Common myeloid progenitor, CD34-positive (primary cell): ENCODE results near the gene CACNB4.

Experiments used
- CTCF ChIA-PET: fragments of 350-600 bp; sonication (Branson Sonifier 250); formaldehyde crosslinking; loops from one replicate; lab custom pipeline; 2021; ENCODE audit warnings: antibody characterized with exemption; lab: Charles Lee
- POLR2A ChIA-PET: fragments of 350-600 bp; sonication (Branson Sonifier 250); formaldehyde crosslinking; loops from one replicate; lab custom pipeline; 2021; ENCODE audit warnings: antibody characterized with exemption; lab: Charles Lee
- DNase-seq, 3 donors: peaks; one replicate each; pipeline versions ENCODE4 v3.0.0 to v3.0.0-alpha.2; 2013
- H3K27ac ChIP-seq, 2 experiments: 1 replicate in 1 of 2; 2 replicates in 1 of 2; pipeline ENCODE4 v1.7.0; 2013; ENCODE audit warnings: inconsistent platforms in 2 of 2, low read length in 2 of 2, mild to moderate bottlenecking in 2 of 2, low read depth in 1 of 2, moderate library complexity in 1 of 2; ENCODE audit not compliant: severe bottlenecking in 2 of 2, insufficient read depth in 1 of 2, poor library complexity in 1 of 2
- H3K27me3 ChIP-seq, 5 experiments: replicated peaks in 2 of 5; 1 replicate in 3 of 5; 2 replicates in 2 of 5; pipeline versions ENCODE4 v1.6.1 to v1.7.0; 2013; ENCODE audit warnings: low read length in 4 of 5, mild to moderate bottlenecking in 2 of 5, moderate library complexity in 2 of 5, inconsistent platforms in 1 of 5; ENCODE audit not compliant: insufficient read depth in 5 of 5, control insufficient read depth in 4 of 5
- H3K36me3 ChIP-seq, 4 experiments: 1 replicate in 2 of 4; 2 replicates in 2 of 4; pipeline versions ENCODE4 v1.6.1 to v1.7.0; 2013; ENCODE audit warnings: low read length in 3 of 4, control low read depth in 1 of 4, mild to moderate bottlenecking in 1 of 4; ENCODE audit not compliant: control insufficient read depth in 4 of 4, insufficient read depth in 4 of 4
- H3K4me1 ChIP-seq, 4 experiments: 1 replicate in 3 of 4; 2 replicates in 1 of 4; pipeline versions ENCODE4 v1.6.1 to v1.7.1; 2013; ENCODE audit warnings: low read length in 3 of 4, mild to moderate bottlenecking in 3 of 4, control low read depth in 1 of 4, inconsistent platforms in 1 of 4, moderate library complexity in 1 of 4; ENCODE audit not compliant: control insufficient read depth in 4 of 4, insufficient read depth in 4 of 4; ENCODE audit errors: control extremely low read depth in 1 of 4
- H3K4me3 ChIP-seq, 7 experiments: 1 replicate in 4 of 7; 2 replicates in 3 of 7; pipeline versions ENCODE4 v1.5.1 to v1.7.0; 2013; ENCODE audit warnings: mild to moderate bottlenecking in 7 of 7, low read length in 6 of 7, moderate library complexity in 6 of 7, inconsistent platforms in 2 of 7, low read depth in 2 of 7, control low read depth in 1 of 7; ENCODE audit not compliant: insufficient read depth in 4 of 7, control insufficient read depth in 1 of 7; ENCODE audit errors: extremely low read depth in 1 of 7
- H3K9me3 ChIP-seq, 5 experiments: 1 replicate in 4 of 5; 2 replicates in 1 of 5; pipeline versions ENCODE4 v1.6.1 to v1.7.1; 2013; ENCODE audit warnings: low read length in 4 of 5, mild to moderate bottlenecking in 2 of 5, inconsistent platforms in 1 of 5, low read depth in 1 of 5, moderate library complexity in 1 of 5; ENCODE audit not compliant: control insufficient read depth in 4 of 5, insufficient read depth in 2 of 5; ENCODE audit errors: control extremely low read depth in 1 of 5
- WGBS: methylation state at CpG from one replicate; pipeline ENCODE4 v1.1.5; 2013; ENCODE audit not compliant: insufficient coverage; 5-methylcytosine and 5-hydroxymethylcytosine counted together

The CACNB4 gene

DNA sequence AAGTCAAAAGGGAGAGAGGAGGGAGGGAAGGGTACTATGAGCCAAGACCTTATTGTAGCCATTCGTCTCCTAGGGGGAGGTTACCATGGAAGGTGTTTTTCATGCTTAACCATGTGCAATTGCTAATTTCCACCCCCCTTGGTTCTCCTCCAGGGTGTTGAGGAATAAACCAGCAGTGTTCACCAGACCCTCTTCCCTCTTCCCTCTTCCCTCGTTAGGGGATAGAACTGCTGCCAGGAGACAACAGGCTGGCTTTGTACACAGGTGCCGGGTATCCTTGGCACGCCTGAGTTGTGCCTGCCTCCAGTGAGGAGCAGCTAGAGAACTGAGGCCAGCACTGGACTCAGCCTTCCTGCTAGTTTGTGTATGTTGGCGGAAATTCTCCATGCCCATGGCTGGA is 229.6 kb downstream of the CACNB4 start:
- H3K9me3 ChIP-seq: no peaks in the 10 kb centered on the region
- H3K4me3 ChIP-seq: no peak overlapping the region
- H3K27me3 ChIP-seq: no peaks in the 10 kb centered on the region
- DNase-seq: no peak
- no peaks in the 10 kb centered on the region for H3K36me3 ChIP-seq
- POLR2A ChIA-PET: no interaction called here
- CTCF ChIA-PET: no interaction called here
- WGBS: 100% methylated on average over 3 of the region's 5 CpGs
- no peaks in the 10 kb centered on the region for H3K4me1 ChIP-seq
- no peak overlapping the region for H3K27ac ChIP-seq

GRCh38 chr2:151862700-151863099 is 236.1 kb downstream of the CACNB4 start:
- no peak overlapping the region for H3K4me3 ChIP-seq
- H3K4me1 ChIP-seq: no peaks in the 10 kb centered on the region
- CTCF ChIA-PET: no interaction called here
- no peak overlapping the region for H3K27ac ChIP-seq
- POLR2A ChIA-PET: interaction anchor here (0.5 kb wide), 1 partner anchor 185 kb away, joined by 3 read pairs; no protein-coding TSS in a partner anchor
- no peaks in the 10 kb centered on the region for H3K9me3 ChIP-seq
- DNase-seq: no peak
- WGBS: 100% methylated on average over 1 of the region's 5 CpGs
- H3K36me3 ChIP-seq: no peaks in the 10 kb centered on the region
- H3K27me3 ChIP-seq: no peaks in the 10 kb centered on the region

- CTCF ChIA-PET: no interaction called here
Measured at GRCh38 chr2:151861174-151861573, 237.7 kb downstream of the CACNB4 start.

GRCh38 chr2:151860613-151861146 is 238.2 kb downstream of the CACNB4 start:
- no peak for DNase-seq
- ChIA-PET CTCF (no interaction called here), POLR2A (no interaction called here)
- H3K27me3 ChIP-seq: no peaks in the 10 kb centered on the region
- no peak overlapping the region for H3K27ac ChIP-seq
- H3K9me3 ChIP-seq: no peaks in the 10 kb centered on the region
- H3K4me3 ChIP-seq: no peak overlapping the region
- WGBS: 98% methylated on average over 5 of the region's 5 CpGs
- no peaks in the 10 kb centered on the region for H3K36me3 ChIP-seq
- H3K4me1 ChIP-seq: no peaks in the 10 kb centered on the region

More at GRCh38 chr2:151861174-151861573, 237.7 kb downstream of the CACNB4 start:
- no peaks in the 10 kb centered on the region for H3K36me3 ChIP-seq
- H3K4me1 ChIP-seq: no peaks in the 10 kb centered on the region
- no peak overlapping the region for H3K4me3 ChIP-seq
- 100% methylated on average over 3 of the region's 4 CpGs for WGBS
- POLR2A ChIA-PET: no interaction called here
- H3K27me3 ChIP-seq: no peaks in the 10 kb centered on the region
- H3K9me3 ChIP-seq: no peaks in the 10 kb centered on the region
- H3K27ac ChIP-seq: no peak overlapping the region
- no peak for DNase-seq

- Histone ChIP-seq H3K4me3 (no peak overlapping the region), H3K9me3 (no peaks in the 10 kb centered on the region), H3K27ac (no peak overlapping the region), H3K36me3 (no peaks in the 10 kb centered on the region), H3K27me3 (no peaks in the 10 kb centered on the region), H3K4me1 (no peaks in the 10 kb centered on the region)
- CTCF ChIA-PET: no interaction called here
- POLR2A ChIA-PET: no interaction called here
- WGBS: 97% methylated on average over 4 of the region's 4 CpGs
- no peak for DNase-seq
Measured at GRCh38 chr2:151860210-151860609, 238.6 kb downstream of the CACNB4 start.

DNA sequence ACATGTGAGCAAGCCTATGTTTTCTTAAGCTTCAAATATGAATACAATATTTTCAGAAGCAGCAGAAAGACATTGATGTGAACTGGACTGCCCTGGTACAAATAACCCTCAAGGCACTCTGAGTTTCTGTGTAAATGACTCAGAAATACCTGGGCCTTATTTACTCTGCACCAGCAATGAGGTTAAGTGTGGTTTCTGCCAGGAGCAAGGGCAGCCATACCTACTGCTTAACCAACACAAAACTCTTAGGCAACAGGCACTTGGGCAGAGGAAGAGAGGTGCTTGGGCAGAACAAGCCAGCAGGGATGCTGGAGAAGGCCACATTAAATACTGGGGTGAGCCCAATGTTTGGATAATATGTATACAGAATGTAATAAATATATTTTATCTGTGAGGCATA is 241.2 kb downstream of the CACNB4 start:
- Histone ChIP-seq H3K4me1 (no peaks in the 10 kb centered on the region), H3K27ac (no peak overlapping the region), H3K27me3 (no peaks in the 10 kb centered on the region), H3K4me3 (no peak overlapping the region), H3K9me3 (no peaks in the 10 kb centered on the region), H3K36me3 (no peaks in the 10 kb centered on the region)
- CTCF ChIA-PET: no interaction called here
- POLR2A ChIA-PET: no interaction called here
- no peak for DNase-seq

- no peaks in the 10 kb centered on the region for H3K36me3 ChIP-seq
- POLR2A ChIA-PET: no interaction called here
- H3K4me3 ChIP-seq: no peak overlapping the region
- H3K27me3 ChIP-seq: no peaks in the 10 kb centered on the region
- WGBS: no CpG with 5 or more reads among the region's 3 CpGs
- no peak overlapping the region for H3K27ac ChIP-seq
- no peaks in the 10 kb centered on the region for H3K4me1 ChIP-seq
- CTCF ChIA-PET: no interaction called here
- H3K9me3 ChIP-seq: no peaks in the 10 kb centered on the region
- no peak for DNase-seq
Measured at GRCh38 chr2:151855111-151855510, 243.7 kb downstream of the CACNB4 start.
